OCI-LY7 (cell line): ENCODE results near the gene COQ8B. TPM values are rescaled to one million over a fixed set of nuclear protein-coding genes. Genes with fewer than 3 reads are reported as not detected.

ENCODE experiments used
- BruUV-seq: library from RNA; stranded (reverse); fragments of 400-500 nt; replicated peaks from 2 replicates; lab custom pipeline; 2021; lab: Mats Ljungman, UMichigan
- CTCF ChIA-PET: fragments of 300-600 bp; sonication (Branson Sonifier 250); formaldehyde crosslinking; loops from one replicate; lab custom pipeline; 2022; ENCODE audit warnings: antibody characterized with exemption; ENCODE audit not compliant: unreplicated experiment; lab: Charles Lee
- POLR2A ChIA-PET: fragments of 300-600 bp; sonication (Branson Sonifier 250); formaldehyde crosslinking; loops from one replicate; lab custom pipeline; 2022; ENCODE audit warnings: antibody characterized with exemption; lab: Charles Lee
- DNase-seq: peaks from one replicate; pipeline ENCODE4 v3.0.0-alpha.2; 2015; ENCODE audit warnings: low spot score
- H2AFZ ChIP-seq: fragments of 200-600 bp; sonication (generic), shearing (Covaris generic); 2 replicates; pipeline ENCODE4 v1.6.1; 2014; ENCODE audit warnings: mild to moderate bottlenecking, antibody characterized with exemption, low read length, moderate library complexity
- H3K27ac ChIP-seq: fragments of 200-600 bp; sonication (generic); 2 replicates; pipeline ENCODE4 v1.5.1; 2014; ENCODE audit warnings: mixed run types, low read depth, mild to moderate bottlenecking, moderate library complexity, low read length, inconsistent platforms; ENCODE audit not compliant: poor library complexity, severe bottlenecking
- H3K36me3 ChIP-seq: fragments of 200-600 bp; sonication (generic); 2 replicates; pipeline ENCODE4 v1.6.1; 2014; ENCODE audit warnings: mild to moderate bottlenecking, antibody characterized with exemption, low read length, moderate library complexity, mixed read lengths; ENCODE audit not compliant: insufficient read depth
- H3K4me1 ChIP-seq: fragments of 200-600 bp; sonication (generic); 2 replicates; pipeline ENCODE4 v1.5.1; 2014; ENCODE audit warnings: mild to moderate bottlenecking, low read length; ENCODE audit not compliant: insufficient read depth, poor library complexity, severe bottlenecking
- H3K4me2 ChIP-seq: fragments of 200-600 bp; sonication (generic); 2 replicates; pipeline ENCODE4 v1.6.1; 2014; ENCODE audit warnings: mild to moderate bottlenecking, low read length
- H3K4me3 ChIP-seq: fragments of 200-600 bp; sonication (generic); 2 replicates; pipeline ENCODE4 v1.5.1; 2014; ENCODE audit warnings: mild to moderate bottlenecking, low read depth, low read length; ENCODE audit not compliant: poor library complexity, severe bottlenecking
- H3K79me2 ChIP-seq: fragments of 200-600 bp; sonication (generic); 2 replicates; pipeline ENCODE4 v1.6.1; 2016; ENCODE audit warnings: low read depth, mild to moderate bottlenecking, low read length, moderate library complexity, mixed read lengths; ENCODE audit not compliant: insufficient read depth
- H3K9me2 ChIP-seq: fragments of 200-600 bp; sonication (generic); 2 replicates; pipeline ENCODE4 v1.6.1; 2016; ENCODE audit warnings: mild to moderate bottlenecking, low read length, mixed read lengths; ENCODE audit not compliant: insufficient read depth
- H3K9me3 ChIP-seq: fragments of 200-600 bp; sonication (generic); 2 replicates; pipeline ENCODE4 v1.6.1; 2014; ENCODE audit warnings: mild to moderate bottlenecking, mixed run types, low read length, mixed read lengths
- H4K20me1 ChIP-seq: fragments of 200-600 bp; sonication (generic); 2 replicates; pipeline ENCODE4 v1.6.1; 2014; ENCODE audit warnings: mild to moderate bottlenecking, antibody characterized with exemption, low read length, moderate library complexity, mixed read lengths; ENCODE audit not compliant: insufficient read depth
- CTCF ChIP-seq: fragments of 200-600 bp; sonication (generic); conservative IDR thresholded peaks from 2 replicates; pipeline ENCODE4 v1.5.1; 2014; ENCODE audit warnings: mild to moderate bottlenecking, antibody characterized with exemption, low read length, moderate library complexity, mixed read lengths
- EZH2phosphoT487 ChIP-seq: fragments of 200-600 bp; sonication (generic); IDR thresholded peaks from 2 replicates; pipeline ENCODE4 v1.6.1; 2018; ENCODE audit warnings: low read depth, borderline replicate concordance, mild to moderate bottlenecking, mixed run types, antibody characterized with exemption, low read length, moderate library complexity, mixed read lengths
- intact Hi-C: fragments of 100-400 bp; cut with micrococcal nuclease; formaldehyde crosslinking; loops from one replicate; pipeline ENCODE4 v1.10.0; 2022; ENCODE audit not compliant: unreplicated experiment
- total RNA-seq, 2 experiments: library from RNA; depleted of rRNA in 1 of 2; stranded (reverse); fragments of >200 nt in 1 of 2; shearing (Covaris generic) in 1 of 2; gene quantifications; 2 replicates each; pipeline ENCODE4 v1.2.3, GENCODE V29; 2014 to 2022

The COQ8B gene
- total RNA-seq, 2 experiments from 2014 or later, result 34.6 to 34.9 TPM

GRCh38 chr19:40705362-40705651 is 11.4 kb downstream of the COQ8B start:
- Histone ChIP-seq H2AFZ (no peak overlapping the region), H4K20me1 (no peaks in the 10 kb centered on the region), H3K4me3 (no peak overlapping the region), H3K4me2 (no peak overlapping the region), H3K27ac (no peak overlapping the region), H3K36me3 (peaks cover 52% of the 10 kb centered on the region), H3K9me3 (no peaks in the 10 kb centered on the region), H3K79me2 (no peaks in the 10 kb centered on the region), H3K9me2 (no peaks in the 10 kb centered on the region), H3K4me1 (no peaks in the 10 kb centered on the region)
- ChIA-PET CTCF (no interaction called here), POLR2A (no interaction called here)
- TF ChIP-seq EZH2phosphoT487, result no peak
- TF ChIP-seq CTCF, result no peak
- no TSS peak for BruUV-seq
- intact Hi-C loops, result no loop called here
- no peak for DNase-seq

GRCh38 chr19:40704491-40705361 is 12.0 kb downstream of the COQ8B start:
- Histone ChIP-seq H2AFZ (no peak overlapping the region), H3K27ac (no peak overlapping the region), H3K4me3 (no peak overlapping the region), H3K4me2 (no peak overlapping the region), H3K79me2 (no peaks in the 10 kb centered on the region), H3K9me3 (no peaks in the 10 kb centered on the region), H3K4me1 (no peaks in the 10 kb centered on the region), H4K20me1 (no peaks in the 10 kb centered on the region), H3K36me3 (peaks cover 50% of the 10 kb centered on the region), H3K9me2 (no peaks in the 10 kb centered on the region)
- ChIA-PET POLR2A (no interaction called here), CTCF (no interaction called here)
- no peak for TF ChIP-seq CTCF
- TF ChIP-seq EZH2phosphoT487, result no peak
- no peak for DNase-seq
- BruUV-seq, result no TSS peak
- intact Hi-C loops, result no loop called here

DNA sequence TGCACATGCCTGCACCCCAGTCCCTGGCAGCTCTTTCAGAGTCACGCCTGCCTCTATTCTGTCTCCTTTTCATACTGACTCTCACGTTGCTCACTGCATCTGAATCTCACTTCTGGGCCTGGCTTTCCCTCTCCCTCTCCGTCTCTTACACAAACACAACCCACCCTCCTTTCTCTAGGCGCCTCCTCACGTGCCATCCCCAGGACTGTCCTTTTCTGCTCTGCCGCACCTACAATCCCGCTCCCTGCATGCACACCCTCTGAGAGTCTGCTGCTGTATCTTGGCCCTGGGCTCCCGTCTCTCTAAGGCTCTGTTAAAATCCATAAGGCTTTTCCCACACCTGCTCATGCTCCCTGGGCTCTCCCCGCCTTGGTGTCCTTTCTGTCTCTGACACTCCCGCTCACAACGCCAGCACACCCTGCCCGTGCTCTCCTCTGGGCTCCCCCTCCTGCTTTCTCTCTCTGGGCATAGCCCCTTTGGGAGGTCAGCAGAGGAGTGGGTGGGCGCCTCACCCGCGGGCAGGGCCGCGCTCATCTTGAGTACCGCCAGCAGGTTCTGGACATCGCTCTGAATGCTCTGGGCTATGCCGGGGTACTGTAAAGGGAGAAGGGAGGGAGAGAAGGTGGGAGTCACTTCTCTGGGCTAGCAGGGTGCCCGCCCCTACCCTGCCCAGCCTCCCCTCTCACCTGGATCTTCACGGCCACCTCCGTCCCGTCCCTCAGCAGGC is 13.5 kb downstream of the COQ8B start:
- H4K20me1 ChIP-seq, result no peaks in the 10 kb centered on the region
- no peak overlapping the region for H3K4me3 ChIP-seq
- TF ChIP-seq CTCF, result no peak
- TF ChIP-seq EZH2phosphoT487, result no peak
- CTCF ChIA-PET, result no interaction called here
- intact Hi-C loops, result no loop called here
- no peak overlapping the region for H2AFZ ChIP-seq
- no TSS peak for BruUV-seq
- H3K36me3 ChIP-seq, result peaks cover 35% of the 10 kb centered on the region
- no peaks in the 10 kb centered on the region for H3K79me2 ChIP-seq
- H3K9me3 ChIP-seq, result no peaks in the 10 kb centered on the region
- DNase-seq, result no peak
- H3K4me2 ChIP-seq, result no peak overlapping the region
- H3K27ac ChIP-seq, result no peak overlapping the region
- no peaks in the 10 kb centered on the region for H3K9me2 ChIP-seq
- POLR2A ChIA-PET, result no interaction called here
- no peaks in the 10 kb centered on the region for H3K4me1 ChIP-seq
